ENCODE data around the gene TATDN3. TPM values are rescaled to one million over a fixed set of nuclear protein-coding genes. Genes with fewer than 3 reads are reported as not detected.

The TATDN3 gene, protein sequence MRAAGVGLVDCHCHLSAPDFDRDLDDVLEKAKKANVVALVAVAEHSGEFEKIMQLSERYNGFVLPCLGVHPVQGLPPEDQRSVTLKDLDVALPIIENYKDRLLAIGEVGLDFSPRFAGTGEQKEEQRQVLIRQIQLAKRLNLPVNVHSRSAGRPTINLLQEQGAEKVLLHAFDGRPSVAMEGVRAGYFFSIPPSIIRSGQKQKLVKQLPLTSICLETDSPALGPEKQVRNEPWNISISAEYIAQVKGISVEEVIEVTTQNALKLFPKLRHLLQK
- total RNA-seq (10 to 100 TPM; 10.4 to 13.4 TPM), polyA plus RNA-seq (ENCODE audit: insufficient read length in 6 of 6) (10 to 100 TPM; 14.3 to 19.9 (median 15.8) TPM)
- long read RNA-seq, donor 1, partial matches to known transcripts, result 0 of 5 reads
- long read RNA-seq, donor 1, other reads (novel, unspliced or antisense), result 0 of 5 reads
- long read RNA-seq, donor 2, partial matches to known transcripts, result 0 of 1 reads
- long read RNA-seq, donor 2, other reads (novel, unspliced or antisense), result 0 of 1 reads
- long read RNA-seq, donor 3, partial matches to known transcripts, result 0 of 9 reads
- long read RNA-seq, donor 3, other reads (novel, unspliced or antisense), result 0 of 9 reads
- long read RNA-seq, donor 4, transcript TATDN3-201 (10 exons, 2,321 nt), result minor isoform, 5 of 13 reads
- long read RNA-seq, donor 4, transcript TATDN3-202 (10 exons, 2,389 nt), result major isoform, 6 of 13 reads
- long read RNA-seq, donor 4, partial matches to known transcripts, result 1 of 13 reads
- long read RNA-seq, donor 4, other reads (novel, unspliced or antisense), result 1 of 13 reads
- long read RNA-seq, donor 5, partial matches to known transcripts, result 0 of 7 reads
- long read RNA-seq, donor 5, other reads (novel, unspliced or antisense), result 0 of 7 reads
- long read RNA-seq, donor 6, partial matches to known transcripts, result 0 of 7 reads
- long read RNA-seq, donor 6, other reads (novel, unspliced or antisense), result 0 of 7 reads
- long read RNA-seq, donor 7, partial matches to known transcripts, result 0 of 4 reads
- long read RNA-seq, donor 7, other reads (novel, unspliced or antisense), result 0 of 4 reads
- long read RNA-seq, donor 8, partial matches to known transcripts, result 0 of 5 reads
- long read RNA-seq, donor 8, other reads (novel, unspliced or antisense), result 0 of 5 reads
- long read RNA-seq, donor 9, result 0 reads
- long read RNA-seq, donor 10, partial matches to known transcripts, result 2 of 11 reads
- long read RNA-seq, donor 10, other reads (novel, unspliced or antisense), result 3 of 11 reads
- long read RNA-seq, donor 11, transcript TATDN3-202 (10 exons, 2,389 nt), result major isoform, 5 of 6 reads
- long read RNA-seq, donor 11, partial matches to known transcripts, result 0 of 6 reads
- long read RNA-seq, donor 11, other reads (novel, unspliced or antisense), result 0 of 6 reads
- long read RNA-seq, donor 12, partial matches to known transcripts, result 0 of 5 reads
- long read RNA-seq, donor 12, other reads (novel, unspliced or antisense), result 0 of 5 reads

DNA sequence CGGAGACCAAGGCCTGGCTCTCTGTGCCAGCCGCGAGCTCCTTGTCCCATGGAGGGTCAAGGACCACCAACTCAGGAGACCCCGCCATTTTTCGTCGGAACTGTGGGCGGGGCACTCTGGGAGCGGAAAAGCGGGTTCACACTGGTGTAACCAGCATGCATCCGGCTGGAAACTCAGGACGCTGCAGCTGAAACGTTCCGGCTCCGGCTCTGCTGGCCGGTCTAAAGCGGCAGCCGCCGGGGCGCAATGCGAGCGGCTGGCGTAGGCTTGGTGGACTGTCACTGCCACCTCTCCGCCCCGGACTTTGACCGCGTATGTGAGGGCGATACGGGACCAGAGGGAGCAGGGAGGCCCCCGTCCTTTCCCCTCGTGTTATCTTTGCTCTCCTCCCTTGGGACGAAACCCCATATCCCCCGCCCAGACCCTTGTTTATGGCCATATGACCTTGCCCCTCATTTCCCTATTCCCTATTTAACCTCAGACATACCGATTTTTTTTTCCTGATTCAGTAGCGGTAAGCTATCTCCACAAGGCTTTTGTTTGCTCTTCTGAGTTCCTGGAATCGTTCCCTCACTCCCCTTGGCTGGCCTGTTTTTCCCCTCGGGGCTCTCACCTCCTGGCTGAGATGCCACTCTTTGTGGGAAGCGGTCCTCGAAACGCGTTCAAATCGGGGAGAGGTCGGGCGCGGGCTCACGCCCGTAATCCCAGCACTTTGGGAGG is at the start of gene TATDN3, which contains the start of gene NSL1:
TATDN3 (plus strand) TSS at position 219 of the 720 bp plus-strand sequence; CDS start at position 247, 28 bp downstream.
NSL1 (minus strand) TSS at position 102 of the 720 bp plus-strand sequence; CDS start at position 88, 14 bp downstream.
- TF ChIP-seq, protein P1, sequence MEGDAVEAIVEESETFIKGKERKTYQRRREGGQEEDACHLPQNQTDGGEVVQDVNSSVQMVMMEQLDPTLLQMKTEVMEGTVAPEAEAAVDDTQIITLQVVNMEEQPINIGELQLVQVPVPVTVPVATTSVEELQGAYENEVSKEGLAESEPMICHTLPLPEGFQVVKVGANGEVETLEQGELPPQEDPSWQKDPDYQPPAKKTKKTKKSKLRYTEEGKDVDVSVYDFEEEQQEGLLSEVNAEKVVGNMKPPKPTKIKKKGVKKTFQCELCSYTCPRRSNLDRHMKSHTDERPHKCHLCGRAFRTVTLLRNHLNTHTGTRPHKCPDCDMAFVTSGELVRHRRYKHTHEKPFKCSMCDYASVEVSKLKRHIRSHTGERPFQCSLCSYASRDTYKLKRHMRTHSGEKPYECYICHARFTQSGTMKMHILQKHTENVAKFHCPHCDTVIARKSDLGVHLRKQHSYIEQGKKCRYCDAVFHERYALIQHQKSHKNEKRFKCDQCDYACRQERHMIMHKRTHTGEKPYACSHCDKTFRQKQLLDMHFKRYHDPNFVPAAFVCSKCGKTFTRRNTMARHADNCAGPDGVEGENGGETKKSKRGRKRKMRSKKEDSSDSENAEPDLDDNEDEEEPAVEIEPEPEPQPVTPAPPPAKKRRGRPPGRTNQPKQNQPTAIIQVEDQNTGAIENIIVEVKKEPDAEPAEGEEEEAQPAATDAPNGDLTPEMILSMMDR (IDR thresholded peaks at IDR 0.05), result no peak
- intact Hi-C loops (cut with DNase I), result no loop called here
- H3K9me3 ChIP-seq, result no peaks in the 10 kb centered on the region
- peak within 1 kb of the TSS; percentile 95 to 98 for H3K27ac ChIP-seq
- peaks cover 11 to 56% of the 10 kb centered on the region in 2 donors for H3K4me1 ChIP-seq
- peak; percentile 91 to 95 (median 95) for DNase-seq
- peak within 1 kb of the TSS; percentile 80 to 93 for H3K4me3 ChIP-seq
- ATAC-seq, result peak; percentile 99
- H3K27me3 ChIP-seq, result no peaks in the 10 kb centered on the region
- H3K36me3 ChIP-seq, result peaks cover 0 to 10% of the 10 kb centered on the region in 2 donors

DNA sequence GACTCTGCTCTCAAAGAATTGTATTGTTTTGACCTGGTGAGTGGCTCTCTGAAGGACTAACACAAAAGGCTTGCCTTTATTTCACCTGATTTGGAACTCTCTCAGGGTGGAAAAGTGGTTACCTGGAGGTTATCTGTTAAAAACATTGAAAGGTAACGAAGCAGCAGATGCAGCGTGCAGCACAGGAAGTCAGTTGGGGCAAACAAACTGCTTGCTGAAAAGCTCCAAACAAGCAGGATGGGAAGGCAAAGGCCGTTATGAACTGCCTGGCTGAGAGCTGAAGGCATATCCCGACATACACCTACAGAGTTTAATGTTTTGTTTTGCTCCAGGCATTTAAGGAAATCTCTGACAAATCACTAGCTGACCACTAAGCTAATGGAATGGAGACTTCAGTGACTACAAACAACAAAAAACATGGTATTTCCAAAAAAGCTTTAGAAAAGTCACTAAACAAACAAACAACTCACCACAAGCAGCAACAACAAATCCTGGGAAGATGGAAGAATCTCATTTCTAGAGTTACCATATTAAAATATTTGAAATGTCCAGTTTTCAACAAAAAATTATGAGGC is 47.7 kb upstream of the TATDN3 start:
- TF ChIP-seq, protein P1 (IDR thresholded peaks at IDR 0.05), result no peak
- Histone ChIP-seq H3K4me3 (no peak overlapping the region), H3K27me3 (no peaks in the 10 kb centered on the region), H3K36me3 (peaks cover 0 to 6% of the 10 kb centered on the region in 2 donors), H3K27ac (no peak overlapping the region), H3K4me1 (no peaks in the 10 kb centered on the region), H3K9me3 (peaks cover 0 to 2% of the 10 kb centered on the region in 2 donors)
- ATAC-seq (no peak), DNase-seq (no peak)
- intact Hi-C loops (cut with DNase I), result no loop called here

DNA sequence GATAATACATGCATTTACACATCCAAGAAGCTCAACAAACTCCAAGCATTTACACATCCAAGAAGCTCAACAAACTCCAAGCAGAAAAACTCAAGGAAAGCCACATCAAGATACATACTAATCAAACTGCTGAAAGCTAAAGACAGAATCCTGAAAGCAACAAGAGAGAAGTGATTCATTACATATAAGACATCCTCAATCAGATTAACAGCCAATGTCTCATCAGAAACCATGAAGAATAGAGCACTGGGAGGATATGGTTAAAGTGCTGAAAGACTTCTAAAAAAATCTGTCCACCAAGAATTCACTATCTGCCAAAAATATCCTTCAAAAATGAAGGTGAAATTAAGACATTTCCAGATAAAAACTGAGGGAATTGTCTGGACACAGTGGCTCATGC is 46.4 kb upstream of the TATDN3 start:
- intact Hi-C loops (cut with DNase I), result no loop called here
- H3K36me3 ChIP-seq, result peaks cover 0 to 6% of the 10 kb centered on the region in 2 donors
- H3K27ac ChIP-seq, result no peak overlapping the region
- TF ChIP-seq, protein P1 (IDR thresholded peaks at IDR 0.05), result no peak
- ATAC-seq (no peak), DNase-seq (no peak)
- no peak overlapping the region for H3K4me3 ChIP-seq
- H3K9me3 ChIP-seq, result peaks cover 0 to 2% of the 10 kb centered on the region in 2 donors
- no peaks in the 10 kb centered on the region for H3K27me3 ChIP-seq
- peaks cover 4 to 10% of the 10 kb centered on the region in 2 donors for H3K4me1 ChIP-seq

DNA sequence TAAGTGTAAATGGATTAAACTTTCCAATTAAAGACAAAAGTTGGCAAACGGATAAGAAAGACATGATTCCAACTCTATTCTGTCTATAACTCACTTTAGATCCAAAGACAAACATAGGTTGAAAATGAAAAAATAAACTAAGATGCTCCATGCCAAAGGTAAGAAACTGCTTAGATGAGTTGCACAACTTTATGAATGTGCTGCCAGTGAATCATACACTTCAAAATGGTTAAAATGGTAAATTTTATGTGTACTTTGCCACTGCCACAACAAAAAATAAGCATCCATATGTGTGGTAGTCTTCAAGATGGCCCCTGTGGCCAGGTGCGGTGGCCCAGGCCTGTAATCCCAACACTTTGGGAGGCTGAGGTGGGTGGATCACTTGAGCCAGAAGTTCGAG is 45.1 kb upstream of the TATDN3 start:
- intact Hi-C loops (cut with DNase I), result no loop called here
- H3K36me3 ChIP-seq, result peaks cover 0 to 1% of the 10 kb centered on the region in 2 donors

More for the DNA sequence above, 45.1 kb upstream of the TATDN3 start:
- Histone ChIP-seq H3K27me3 (no peaks in the 10 kb centered on the region), H3K27ac (no peak overlapping the region), H3K4me3 (no peak overlapping the region), H3K9me3 (no peaks in the 10 kb centered on the region), H3K4me1 (peaks cover 5 to 22% of the 10 kb centered on the region in 2 donors)
- ATAC-seq (no peak), DNase-seq (no peak)
- TF ChIP-seq, protein P1 (IDR thresholded peaks at IDR 0.05), result no peak

All from left lung (tissue), 14 donors.